HCT116 (cell line): Measurements from ENCODE around the gene ZNF699. TPM values are rescaled to one million over a fixed set of nuclear protein-coding genes. Genes with fewer than 3 reads are reported as not detected.

Experiments used
- ATAC-seq: fragments of 200-7000 bp; cut with Tn5 transposase; 2 replicates; pipeline ENCODE4 v1.9.1; 2020; ENCODE audit warnings: mild to moderate bottlenecking, moderate library complexity
- BruUV-seq: library from RNA; stranded (reverse); fragments of 400-500 nt; replicated peaks from 2 replicates; lab custom pipeline; 2021; lab: Mats Ljungman, UMichigan
- CTCF ChIA-PET: fragments of 300-600 bp; sonication (Branson Sonifier 250); formaldehyde crosslinking; loops from one replicate; lab custom pipeline; 2021; ENCODE audit warnings: antibody characterized with exemption; lab: Charles Lee
- POLR2A ChIA-PET: fragments of 300-600, 350-600 bp; sonication (Branson Sonifier 250); formaldehyde crosslinking; loops from one replicate; lab custom pipeline; 2021; ENCODE audit warnings: antibody characterized with exemption; lab: Charles Lee
- RAD21 ChIA-PET, 2 experiments: fragments of 300-600 bp; sonication (Branson Sonifier 250); formaldehyde crosslinking; loops; one replicate each; lab custom pipeline; 2023; ENCODE audit warnings: low total read pairs in 2 of 2; ENCODE audit not compliant: uncharacterized antibody in 2 of 2, unreplicated experiment in 2 of 2, low non-redundant PET in 1 of 2; lab: Charles Lee
- DNase-seq: peaks from one replicate; pipeline ENCODE4 v3.0.0-alpha.2; 2010; ENCODE audit warnings: low read depth, low spot score
- H2AFZ ChIP-seq: fragments of 200-600 bp; shearing (Covaris generic), sonication (generic); 2 replicates; pipeline ENCODE4 v1.6.1; 2017; ENCODE audit warnings: low read depth, mixed run types, mixed read lengths, antibody characterized with exemption, low read length; ENCODE audit not compliant: poor library complexity, severe bottlenecking
- H3K27ac ChIP-seq: 2 replicates; pipeline ENCODE4 v1.5.1; 2012; ENCODE audit warnings: low read depth, low read length
- H3K27me3 ChIP-seq: fragments of 200-600 bp; sonication (generic); 2 replicates; pipeline ENCODE4 v1.6.1; 2016; ENCODE audit warnings: mixed run types, low read length, mixed read lengths; ENCODE audit not compliant: insufficient read depth
- H3K36me3 ChIP-seq, 2 experiments: fragments of 200-500 bp in 1 of 2; fragments of 200-600 bp in 1 of 2; sonication (Bioruptor generic) in 1 of 2; sonication (generic) in 1 of 2; 2 replicates each; pipeline versions ENCODE4 v1.5.1 to v1.6.1; 2014 to 2016; ENCODE audit warnings: low read length in 2 of 2, inconsistent platforms in 1 of 2, mixed read lengths in 1 of 2, mixed run types in 1 of 2; ENCODE audit not compliant: insufficient read depth in 2 of 2, control insufficient read depth in 1 of 2
- H3K4me1 ChIP-seq, 2 experiments: fragments of 200-600 bp in 1 of 2; sonication (generic) in 1 of 2; 2 replicates each; pipeline versions ENCODE4 v1.5.1 to v1.6.1; 2012 to 2017; ENCODE audit warnings: low read length in 2 of 2, inconsistent platforms in 1 of 2, mild to moderate bottlenecking in 1 of 2, mixed read lengths in 1 of 2, mixed run types in 1 of 2, moderate library complexity in 1 of 2; ENCODE audit not compliant: insufficient read depth in 2 of 2, control insufficient read depth in 1 of 2
- H3K4me2 ChIP-seq: fragments of 200-600 bp; sonication (generic); 2 replicates; pipeline ENCODE4 v1.6.1; 2017; ENCODE audit warnings: mixed run types, low read length, mixed read lengths
- H3K4me3 ChIP-seq, 2 experiments: fragments of 200-600 bp in 1 of 2; sonication (generic) in 1 of 2; replicated peaks in 1 of 2; 2 replicates each; pipeline ENCODE4 v1.5.1; 2011 to 2016; ENCODE audit warnings: low read length in 2 of 2, control low read depth in 1 of 2, low read depth in 1 of 2, mild to moderate bottlenecking in 1 of 2, mixed read lengths in 1 of 2, mixed run types in 1 of 2
- H3K79me2 ChIP-seq: fragments of 200-600 bp; sonication (generic); 2 replicates; pipeline ENCODE4 v1.6.1; 2017; ENCODE audit warnings: mild to moderate bottlenecking, mixed run types, low read length, moderate library complexity, mixed read lengths; ENCODE audit not compliant: insufficient read depth
- H3K9ac ChIP-seq: fragments of 200-600 bp; sonication (generic); 2 replicates; pipeline ENCODE4 v1.6.1; 2016; ENCODE audit warnings: low read length, mixed read lengths
- H3K9me2 ChIP-seq: fragments of 200-600 bp; sonication (generic), shearing (Covaris generic); 2 replicates; pipeline ENCODE4 v1.6.1; 2017; ENCODE audit warnings: mixed run types, mild to moderate bottlenecking, moderate library complexity; ENCODE audit not compliant: insufficient read depth
- H3K9me3 ChIP-seq, 2 experiments: fragments of 200-500 bp in 1 of 2; fragments of 200-600 bp in 1 of 2; sonication (Bioruptor generic) in 1 of 2; sonication (generic) in 1 of 2; 2 replicates each; pipeline ENCODE4 v1.6.1; 2014 to 2017; ENCODE audit warnings: low read length in 2 of 2, mixed read lengths in 2 of 2, inconsistent platforms in 1 of 2, low read depth in 1 of 2, mild to moderate bottlenecking in 1 of 2, mixed run types in 1 of 2, moderate library complexity in 1 of 2; ENCODE audit not compliant: control insufficient read depth in 1 of 2, insufficient read depth in 1 of 2
- H4K20me1 ChIP-seq: fragments of 200-600 bp; sonication (generic), shearing (Covaris generic); 2 replicates; pipeline ENCODE4 v1.6.1; 2017; ENCODE audit warnings: mixed run types, mild to moderate bottlenecking, moderate library complexity; ENCODE audit not compliant: insufficient read depth
- ATF3 ChIP-seq: IDR thresholded peaks from 2 replicates; pipeline ENCODE4 v1.6.1; 2012
- CBX3 ChIP-seq: IDR thresholded peaks from 2 replicates; pipeline ENCODE4 v1.6.1; 2012; ENCODE audit warnings: low read depth
- CEBPB ChIP-seq: IDR thresholded peaks from 2 replicates; pipeline ENCODE4 v1.6.1; 2012; ENCODE audit warnings: low read depth
- EGR1 ChIP-seq: IDR thresholded peaks from 2 replicates; pipeline ENCODE4 v1.6.1; 2012; ENCODE audit warnings: low read depth
- ELF1 ChIP-seq: IDR thresholded peaks from 2 replicates; pipeline ENCODE4 v1.6.1; 2012; ENCODE audit warnings: low read depth, borderline replicate concordance
- EZH2 ChIP-seq: fragments of 200-600 bp; sonication (generic); IDR thresholded peaks from 2 replicates; pipeline ENCODE4 v1.6.1; 2017; ENCODE audit warnings: antibody characterized with exemption, mixed run types
- EZH2phosphoT487 ChIP-seq: fragments of 200-600 bp; IDR thresholded peaks from 2 replicates; pipeline ENCODE4 v1.6.1; 2018; ENCODE audit warnings: antibody characterized with exemption, borderline replicate concordance
- FOSL1 ChIP-seq: IDR thresholded peaks from 2 replicates; pipeline ENCODE4 v1.6.1; 2012; ENCODE audit warnings: low read depth
- JUND ChIP-seq: IDR thresholded peaks from 2 replicates; pipeline ENCODE4 v1.6.1; 2012
- MAX ChIP-seq: IDR thresholded peaks from 2 replicates; pipeline ENCODE4 v1.6.1; 2012
- POLR2A ChIP-seq: IDR thresholded peaks from 2 replicates; pipeline ENCODE4 v1.7.0; 2011; ENCODE audit warnings: borderline replicate concordance; ENCODE audit not compliant: insufficient read depth, insufficient read length; ENCODE audit errors: extremely low read depth
- POLR2AphosphoS5 ChIP-seq: IDR thresholded peaks from 2 replicates; pipeline ENCODE4 v1.6.1; 2011; ENCODE audit warnings: mild to moderate bottlenecking, low read depth, low read length, moderate library complexity
- SIN3A ChIP-seq: IDR thresholded peaks from 2 replicates; pipeline ENCODE4 v1.6.1; 2012; ENCODE audit warnings: low read depth
- SP1 ChIP-seq: IDR thresholded peaks from 2 replicates; pipeline ENCODE4 v1.6.1; 2012; ENCODE audit warnings: low read depth
- TCF7L2 ChIP-seq: IDR thresholded peaks from 2 replicates; pipeline ENCODE4 v1.7.0; 2011; ENCODE audit warnings: borderline replicate concordance, inconsistent platforms; ENCODE audit not compliant: insufficient read depth, insufficient read length; ENCODE audit errors: extremely low read depth
- ZBTB33 ChIP-seq: IDR thresholded peaks from 2 replicates; pipeline ENCODE4 v1.6.1; 2011; ENCODE audit warnings: mild to moderate bottlenecking, low read length, moderate library complexity; ENCODE audit not compliant: insufficient replicate concordance; ENCODE audit errors: extremely low read depth
- ZFX ChIP-seq: fragments of 450-650 bp; IDR thresholded peaks from 2 replicates; pipeline ENCODE4 v1.6.1; 2017
- ZNF274 ChIP-seq: fragments of 200-500 bp; sonication (Bioruptor generic); IDR thresholded peaks from 2 replicates; pipeline ENCODE4 v1.6.1; 2014; ENCODE audit warnings: mild to moderate bottlenecking, low read depth, low read length, inconsistent platforms
- intact Hi-C: fragments of 100-400 bp; cut with micrococcal nuclease; formaldehyde crosslinking; loops from 2 replicates; pipeline ENCODE4 v1.10.0; 2022
- total RNA-seq: library from RNA; stranded (reverse); gene quantifications from one replicate; pipeline ENCODE4 v1.2.1, GENCODE V29; 2021; ENCODE audit not compliant: unreplicated experiment

The ZNF699 gene
- total RNA-seq, 1 experiment from 2014 or later: 7.8 TPM

- H3K4me2 ChIP-seq: no peak overlapping the region
- no peak overlapping the region for H3K9ac ChIP-seq
- RAD21 ChIA-PET: no interaction called here
- H3K9me3 ChIP-seq: no peaks in the 10 kb centered on the region; a peak in 1 of 4 replicates
- TF ChIP-seq MAX (no peak), SIN3A (no peak), POLR2AphosphoS5 (no peak), CBX3 (no peak), SP1 (no peak), FOSL1 (no peak), JUND (no peak), EGR1 (no peak), POLR2A (no peak), ZNF274 (no peak), ELF1 (no peak), ATF3 (no peak), EZH2phosphoT487 (no peak), TCF7L2 (no peak)
- TF ChIP-seq, all 23 proteins: peak for 0
- DNase-seq (no peak), ATAC-seq (no peak)
- Histone ChIP-seq H3K27ac (no peak overlapping the region), H2AFZ (no peak overlapping the region), H3K4me3 (no peak overlapping the region), H3K36me3 (no peaks in the 10 kb centered on the region), H3K9me2 (no peaks in the 10 kb centered on the region), H3K27me3 (no peaks in the 10 kb centered on the region), H3K79me2 (no peaks in the 10 kb centered on the region), H3K4me1 (no peaks in the 10 kb centered on the region), H4K20me1 (no peaks in the 10 kb centered on the region)
- ChIA-PET CTCF (no interaction called here), POLR2A (no interaction called here)
- BruUV-seq: no TSS peak
- intact Hi-C loops: no loop called here
Observed at GRCh38 chr19:9251236-9251635, 58.4 kb downstream of the ZNF699 start.

GRCh38 chr19:9250630-9251029 lies 59.0 kb downstream of the ZNF699 start, which contains the start of gene OR7E24:
Gene OR7E24 (plus strand): TSS chr19:9250930. CDS start chr19:9251044, 114 bp downstream.
- ATAC-seq: no peak
- Histone ChIP-seq H3K9ac (no peak within 1 kb of the TSS), H3K79me2 (no peaks in the 10 kb centered on the region), H3K9me2 (no peaks in the 10 kb centered on the region), H3K4me3 (no peak within 1 kb of the TSS), H3K27ac (no peak within 1 kb of the TSS), H2AFZ (no peak within 1 kb of the TSS), H3K4me1 (no peaks in the 10 kb centered on the region), H4K20me1 (no peaks in the 10 kb centered on the region), H3K36me3 (no peaks in the 10 kb centered on the region), H3K4me2 (no peak within 1 kb of the TSS), H3K27me3 (no peaks in the 10 kb centered on the region), H3K9me3 (no peaks in the 10 kb centered on the region)
- POLR2A ChIA-PET: no interaction called here
- intact Hi-C loops: no loop called here
- TF ChIP-seq EZH2 (no peak), ELF1 (no peak), ZNF274 (no peak), POLR2AphosphoS5 (no peak), SIN3A (no peak), ZBTB33 (no peak), POLR2A (no peak), MAX (no peak), CBX3 (no peak), TCF7L2 (no peak), ZFX (no peak), CEBPB (no peak), EZH2phosphoT487 (no peak)
- CTCF ChIA-PET: no interaction called here
- no peak for DNase-seq
- RAD21 ChIA-PET: no interaction called here
- no TSS peak for BruUV-seq
